DOHH2 (cell line): ENCODE measurements around the gene SYNE3.
"Not testable (repeated sequence)": the region's sequence is repeated elsewhere in the genome, so short reads cannot be mapped to it uniquely, and the experiment has no call there.

Experiments
- H3F3A ChIP-seq: fragments of 200-600 bp; sonication (generic), shearing (Covaris generic); 2 replicates; pipeline ENCODE4 v1.6.0; 2016; ENCODE audit warnings: antibody characterized with exemption, mild to moderate bottlenecking; ENCODE audit not compliant: control insufficient read depth, insufficient read depth
- H3K27ac ChIP-seq: fragments of 200-600 bp; sonication (generic); 2 replicates; pipeline ENCODE4 v1.5.1; 2014; ENCODE audit warnings: low read depth, mild to moderate bottlenecking, low read length, moderate library complexity
- H3K27me3 ChIP-seq: fragments of 200-600 bp; sonication (generic); 2 replicates; pipeline ENCODE4 v1.6.1; 2014; ENCODE audit warnings: mild to moderate bottlenecking, low read length, mixed read lengths; ENCODE audit not compliant: control insufficient read depth
- H3K36me3 ChIP-seq: fragments of 200-600 bp; sonication (generic); 2 replicates; pipeline ENCODE4 v1.6.1; 2014; ENCODE audit warnings: mild to moderate bottlenecking, low read length, moderate library complexity, mixed read lengths; ENCODE audit not compliant: control insufficient read depth
- H3K4me1 ChIP-seq: fragments of 200-600 bp; sonication (generic); 2 replicates; pipeline ENCODE4 v1.6.1; 2014; ENCODE audit warnings: mild to moderate bottlenecking, low read length, mixed read lengths; ENCODE audit not compliant: control insufficient read depth
- H3K4me2 ChIP-seq: fragments of 200-600 bp; sonication (generic); 2 replicates; pipeline ENCODE4 v1.6.0; 2014; ENCODE audit warnings: mild to moderate bottlenecking, low read length, moderate library complexity
- H3K4me3 ChIP-seq: fragments of 200-600 bp; sonication (generic); 2 replicates; pipeline ENCODE4 v1.5.1; 2014; ENCODE audit warnings: mild to moderate bottlenecking, low read length, mixed read lengths
- H3K79me2 ChIP-seq: fragments of 200-600 bp; sonication (generic); 2 replicates; pipeline ENCODE4 v1.6.1; 2014; ENCODE audit warnings: mild to moderate bottlenecking, low read length, mixed read lengths; ENCODE audit not compliant: control insufficient read depth
- H3K9me2 ChIP-seq: fragments of 200-600 bp; sonication (generic); replicated peaks from 2 replicates; pipeline ENCODE4 v1.6.1; 2014; ENCODE audit warnings: mild to moderate bottlenecking, low read length, mixed read lengths; ENCODE audit not compliant: control insufficient read depth
- H3K9me3 ChIP-seq: fragments of 200-600 bp; sonication (generic); 2 replicates; pipeline ENCODE4 v1.6.1; 2014; ENCODE audit warnings: antibody characterized with exemption, low read length, mixed read lengths; ENCODE audit not compliant: control insufficient read depth, insufficient read depth
- H4K20me1 ChIP-seq: fragments of 200-600 bp; sonication (generic); 2 replicates; pipeline ENCODE4 v1.6.0; 2014; ENCODE audit warnings: low read depth, mild to moderate bottlenecking, antibody characterized with exemption, low read length, moderate library complexity; ENCODE audit not compliant: control insufficient read depth, insufficient read depth
- CTCF ChIP-seq: fragments of 200-600 bp; sonication (generic); IDR thresholded peaks from one replicate; pipeline ENCODE4 v1.5.1; 2014; ENCODE audit warnings: antibody characterized with exemption, mild to moderate bottlenecking, low read depth, low read length; ENCODE audit not compliant: poor library complexity, severe bottlenecking
- EZH2phosphoT487 ChIP-seq: fragments of 200-600 bp; sonication (generic); IDR thresholded peaks from 2 replicates; pipeline ENCODE4 v1.6.1; 2017; ENCODE audit warnings: borderline replicate concordance, mild to moderate bottlenecking, antibody characterized with exemption, low read length, moderate library complexity, mixed read lengths

Gene SYNE3

DNA sequence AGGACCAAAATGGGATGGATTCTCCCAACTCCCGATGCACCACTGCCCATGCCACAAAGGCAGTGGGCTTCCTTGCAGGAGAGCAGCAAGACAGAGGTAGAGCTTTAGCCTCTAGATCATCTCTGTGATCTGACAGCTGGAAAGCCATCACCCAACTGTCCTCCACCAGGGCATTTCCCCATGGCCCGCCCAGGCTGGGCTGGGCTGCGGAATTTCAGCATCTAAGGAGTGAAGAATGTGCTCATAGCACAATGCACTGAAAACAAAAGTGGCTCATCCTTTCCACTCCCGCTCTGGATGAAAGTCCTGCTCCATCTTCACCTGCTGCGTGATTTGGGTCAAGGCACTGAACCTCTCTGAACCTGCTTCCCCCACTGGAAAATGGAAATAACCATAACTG is 5.6 kb downstream of the SYNE3 start:
- Histone ChIP-seq H3K4me3 (no peak overlapping the region), H3K36me3 (no peaks in the 10 kb centered on the region), H3K9me3 (no peaks in the 10 kb centered on the region), H4K20me1 (no peaks in the 10 kb centered on the region), H3K4me2 (no peak overlapping the region), H3K9me2 (no peaks in the 10 kb centered on the region), H3K79me2 (no peaks in the 10 kb centered on the region), H3K27ac (no peak overlapping the region), H3K4me1 (peaks cover 10% of the 10 kb centered on the region), H3K27me3 (peaks cover 28% of the 10 kb centered on the region), H3F3A (no peaks in the 10 kb centered on the region)
- TF ChIP-seq EZH2phosphoT487 = no peak
- TF ChIP-seq CTCF = no peak

DNA sequence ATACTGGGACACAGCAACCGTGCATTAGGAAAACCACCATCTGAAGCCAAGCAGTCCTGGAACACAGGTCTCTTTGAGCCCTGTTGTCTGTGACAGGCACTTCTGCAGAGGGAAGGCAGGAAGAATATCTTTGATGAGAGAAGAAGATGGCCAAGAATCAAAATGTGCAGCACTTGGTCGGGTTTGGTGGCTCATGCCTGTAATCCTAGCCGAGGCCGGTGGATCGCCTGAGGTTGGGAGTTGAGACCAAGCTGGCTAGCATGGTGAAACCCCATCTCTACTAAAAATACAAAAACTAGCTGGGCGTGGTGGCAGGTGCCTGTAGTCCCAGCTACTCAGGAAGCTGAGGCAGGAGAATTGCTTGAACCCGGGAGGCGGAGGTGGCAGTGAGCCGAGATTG is 6.1 kb downstream of the SYNE3 start:
- H3K4me2 ChIP-seq, H3K9me2 ChIP-seq, H3K4me3 ChIP-seq, H3F3A ChIP-seq, H3K36me3 ChIP-seq, H3K79me2 ChIP-seq, H4K20me1 ChIP-seq, H3K9me3 ChIP-seq, H3K4me1 ChIP-seq, H3K27ac ChIP-seq: not testable (repeated sequence)
- H3K27me3 ChIP-seq = peaks cover 23% of the 10 kb centered on the region

DNA sequence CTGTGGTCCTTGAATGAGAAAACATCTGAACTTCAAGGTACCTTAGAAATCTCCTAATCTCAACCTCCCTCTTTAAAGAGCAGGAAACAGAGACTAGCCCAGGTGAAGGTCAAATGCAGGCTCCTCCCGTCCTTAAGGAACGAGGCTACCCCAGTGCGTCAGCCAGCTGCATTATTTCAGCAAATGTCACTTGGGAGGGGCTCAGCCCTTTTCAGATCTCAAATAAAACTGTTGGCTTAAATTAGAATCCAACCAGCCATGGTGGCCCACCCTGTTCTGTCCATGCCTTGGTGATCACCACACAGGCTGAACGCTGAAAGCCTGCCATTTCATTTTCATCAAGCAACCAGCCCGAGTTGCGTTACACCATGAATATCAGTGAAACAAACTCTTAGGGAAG is 7.0 kb downstream of the SYNE3 start:
- no peak overlapping the region for H3K4me3 ChIP-seq
- no peaks in the 10 kb centered on the region for H3K9me2 ChIP-seq
- peaks cover under 1% of the 10 kb centered on the region for H3K4me1 ChIP-seq
- no peaks in the 10 kb centered on the region for H3K9me3 ChIP-seq
- H3K27me3 ChIP-seq = peaks cover 20% of the 10 kb centered on the region
- TF ChIP-seq EZH2phosphoT487 (no peak), CTCF (no peak)
- H3K4me2 ChIP-seq = no peak overlapping the region
- H3K79me2 ChIP-seq = no peaks in the 10 kb centered on the region
- H3K27ac ChIP-seq = no peak overlapping the region
- H4K20me1 ChIP-seq = no peaks in the 10 kb centered on the region
- H3F3A ChIP-seq = no peaks in the 10 kb centered on the region
- H3K36me3 ChIP-seq = no peaks in the 10 kb centered on the region

DNA sequence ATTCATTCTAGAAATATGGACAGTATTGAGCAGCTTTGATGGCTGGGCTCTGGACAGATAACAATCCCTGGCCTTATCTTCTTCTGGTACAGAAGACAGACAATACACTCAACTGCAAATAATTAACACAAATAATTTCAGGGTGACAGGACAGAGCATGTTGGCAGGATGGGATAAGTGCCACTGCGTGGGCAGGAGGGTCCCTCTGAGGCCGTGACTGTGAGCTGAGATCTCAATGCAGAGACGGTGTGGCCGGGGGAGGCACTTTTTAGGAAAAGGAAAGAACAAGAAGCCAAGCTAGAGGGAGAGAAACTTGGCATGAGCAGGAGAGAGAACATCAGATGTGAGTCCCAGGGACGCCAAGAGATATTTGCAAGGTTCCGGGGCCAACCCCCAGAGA is 8.1 kb downstream of the SYNE3 start:
- Histone ChIP-seq H3K4me2 (no peak overlapping the region), H3K27ac (no peak overlapping the region), H3F3A (no peaks in the 10 kb centered on the region), H3K9me3 (no peaks in the 10 kb centered on the region), H3K9me2 (no peaks in the 10 kb centered on the region), H3K4me1 (peaks cover 12% of the 10 kb centered on the region), H3K79me2 (no peaks in the 10 kb centered on the region), H3K27me3 (peaks cover 20% of the 10 kb centered on the region), H4K20me1 (no peaks in the 10 kb centered on the region), H3K36me3 (no peaks in the 10 kb centered on the region), H3K4me3 (no peak overlapping the region)
- TF ChIP-seq CTCF = no peak
